A673 (cell line): Measurements from ENCODE around the gene HEBP1.

Source experiments
- CTCF ChIP-seq: fragments of 300-800, 200-600 bp; sonication (generic); conservative IDR thresholded peaks from 2 replicates; pipeline ENCODE4 v1.5.1; 2017; ENCODE audit warnings: low read depth, mild to moderate bottlenecking, antibody characterized with exemption, low read length, moderate library complexity, mixed read lengths
- EZH2 ChIP-seq: fragments of 200-600 bp; sonication (generic); IDR thresholded peaks from 2 replicates; pipeline ENCODE4 v1.6.1; 2017; ENCODE audit warnings: borderline replicate concordance, low read depth, mild to moderate bottlenecking, mixed read lengths, antibody characterized with exemption, low read length; ENCODE audit not compliant: poor library complexity, severe bottlenecking

GRCh38 chr12:12977231-12977630 lies 22.8 kb downstream of the HEBP1 start:
- TF ChIP-seq EZH2 = no peak
- no peak for TF ChIP-seq CTCF
